ENCODE measurements around the gene NFIB.

The NFIB gene

GRCh38 chr9:14198047-14198840 is 115.7 kb downstream of the NFIB start:
- TF ChIP-seq CTCF (IDR thresholded peaks at IDR 0.05; ENCODE audit: low read depth, low read length) = no peak
- no peak overlapping the region for H3K4me3 ChIP-seq (ENCODE audit: low read depth, low read length)
- in situ Hi-C loops (cut with HindIII; ENCODE audit: low sequenced_read_pairs) = no loop called here
- DNase-seq (ENCODE audit: low read depth, low spot score) = peak; percentile 47

GRCh38 chr9:14197325-14197858 is 116.5 kb downstream of the NFIB start:
- DNase-seq (ENCODE audit: low read depth, low spot score) = no peak
- no peak for TF ChIP-seq CTCF (IDR thresholded peaks at IDR 0.05; ENCODE audit: low read depth, low read length)
- H3K4me3 ChIP-seq (ENCODE audit: low read depth, low read length) = no peak overlapping the region
- in situ Hi-C loops (cut with HindIII; ENCODE audit: low sequenced_read_pairs) = no loop called here

DNA sequence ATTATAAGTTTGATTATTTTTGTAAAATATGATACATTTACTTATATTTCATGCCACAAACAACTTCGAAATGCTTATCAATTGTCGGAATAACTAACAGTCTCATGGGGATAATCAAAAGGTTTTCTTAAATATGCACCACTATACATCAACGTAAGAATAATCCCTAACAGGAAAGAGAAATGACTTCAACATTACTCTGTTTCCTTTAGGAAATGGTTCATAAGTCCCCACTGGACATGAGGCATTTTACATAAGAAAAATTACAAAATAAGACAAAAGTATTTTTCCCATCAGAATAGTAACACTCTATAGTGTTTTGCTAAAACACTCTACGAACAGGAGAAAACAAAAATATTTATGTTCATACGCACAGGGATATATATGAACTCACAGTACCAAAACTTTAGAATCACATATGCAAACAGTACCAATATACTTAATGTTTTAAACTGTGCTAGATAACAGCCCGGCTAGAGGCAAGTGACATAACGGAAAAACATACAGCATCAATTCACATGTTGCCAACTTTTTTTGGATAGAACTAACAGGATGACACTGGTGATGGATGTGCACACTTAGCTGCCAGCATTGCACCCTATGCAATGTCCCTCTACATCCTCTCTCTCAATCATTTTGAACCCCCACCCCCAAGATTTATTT is 120.5 kb downstream of the NFIB start:
- in situ Hi-C loops (cut with HindIII; ENCODE audit: low sequenced_read_pairs) = no loop called here
- no peak overlapping the region for H3K4me3 ChIP-seq (ENCODE audit: low read depth, low read length)
- TF ChIP-seq CTCF (IDR thresholded peaks at IDR 0.05; ENCODE audit: low read depth, low read length) = no peak
- DNase-seq (ENCODE audit: low read depth, low spot score) = no peak

DNA sequence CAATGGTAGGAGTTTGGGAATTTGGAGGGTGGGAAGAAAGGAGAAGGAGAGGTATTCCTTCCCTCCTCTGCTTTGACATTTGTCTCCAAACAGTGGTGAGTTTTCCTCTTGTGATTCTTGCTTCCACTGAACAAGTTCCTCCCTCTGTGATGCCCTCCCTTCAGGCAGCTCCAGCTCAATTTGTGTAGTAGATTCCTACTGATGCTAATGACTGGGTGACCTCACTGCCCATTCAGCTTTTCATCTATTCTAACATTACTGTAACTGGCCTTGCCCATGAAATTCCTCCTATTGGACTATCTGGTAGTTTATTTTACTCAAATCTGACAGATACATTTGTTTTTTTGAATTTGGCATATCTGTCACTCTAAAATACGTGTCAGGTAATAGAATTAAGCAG is 121.4 kb downstream of the NFIB start:
- no peak for DNase-seq (ENCODE audit: low read depth, low spot score)
- in situ Hi-C loops (cut with HindIII; ENCODE audit: low sequenced_read_pairs) = no loop called here
- no peak for TF ChIP-seq CTCF (IDR thresholded peaks at IDR 0.05; ENCODE audit: low read depth, low read length)
- H3K4me3 ChIP-seq (ENCODE audit: low read depth, low read length) = no peak overlapping the region

DNA sequence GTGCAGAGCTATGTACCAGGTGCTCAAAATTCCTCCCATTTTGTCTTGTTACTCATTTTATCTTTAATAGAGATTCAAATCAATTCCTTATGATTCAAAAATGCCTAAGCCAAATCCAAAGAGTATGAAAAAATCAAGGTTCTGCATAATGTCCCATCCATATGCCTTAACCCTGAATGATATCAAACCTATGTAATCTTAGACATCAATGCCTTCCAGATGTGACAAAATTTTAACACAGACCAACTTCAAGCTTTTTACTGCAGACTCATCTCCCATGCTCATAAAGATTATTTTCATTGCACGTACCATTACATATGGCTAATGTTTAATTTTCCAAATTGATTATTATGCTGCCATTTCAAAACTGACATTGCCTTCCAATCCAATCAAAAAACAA is 122.4 kb downstream of the NFIB start:
- no peak overlapping the region for H3K4me3 ChIP-seq (ENCODE audit: low read depth, low read length)
- DNase-seq (ENCODE audit: low read depth, low spot score) = no peak
- in situ Hi-C loops (cut with HindIII; ENCODE audit: low sequenced_read_pairs) = no loop called here
- no peak for TF ChIP-seq CTCF (IDR thresholded peaks at IDR 0.05; ENCODE audit: low read depth, low read length)

DNA sequence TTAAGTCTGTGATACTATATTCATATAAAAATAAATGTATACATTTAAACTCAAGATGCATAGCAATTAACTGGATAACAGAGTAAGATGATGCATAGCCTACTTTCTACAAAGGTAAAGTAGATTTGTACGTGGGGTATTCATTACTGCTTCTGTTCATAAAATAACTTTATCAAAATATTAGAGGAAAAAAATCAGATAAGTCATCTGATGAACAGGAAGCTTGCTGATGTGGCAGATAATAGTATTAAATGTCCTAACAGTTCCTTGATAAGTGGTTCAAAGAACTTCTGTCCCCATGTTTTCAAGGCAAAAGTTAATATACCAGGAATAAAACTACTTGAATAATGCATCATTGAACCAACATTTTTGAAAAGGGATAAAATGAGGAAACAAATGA is 123.7 kb downstream of the NFIB start:
- in situ Hi-C loops (cut with HindIII; ENCODE audit: low sequenced_read_pairs) = no loop called here

More for the DNA sequence above, 123.7 kb downstream of the NFIB start:
- H3K4me3 ChIP-seq (ENCODE audit: low read depth, low read length) = no peak overlapping the region
- DNase-seq (ENCODE audit: low read depth, low spot score) = no peak
- no peak for TF ChIP-seq CTCF (IDR thresholded peaks at IDR 0.05; ENCODE audit: low read depth, low read length)
